ENCODE results near the gene TEAD2. TPM values are rescaled to one million over a fixed set of nuclear protein-coding genes. Genes with fewer than 3 reads are reported as not detected.

The TEAD2 gene
- total and polyA plus RNA-seq, 10 of the 15 experiments (the other 5 are each of a cell fraction or from before 2014, with no cell fraction given) = 0.04 to 0.26 (median 0.11) TPM; not detected in 3

DNA sequence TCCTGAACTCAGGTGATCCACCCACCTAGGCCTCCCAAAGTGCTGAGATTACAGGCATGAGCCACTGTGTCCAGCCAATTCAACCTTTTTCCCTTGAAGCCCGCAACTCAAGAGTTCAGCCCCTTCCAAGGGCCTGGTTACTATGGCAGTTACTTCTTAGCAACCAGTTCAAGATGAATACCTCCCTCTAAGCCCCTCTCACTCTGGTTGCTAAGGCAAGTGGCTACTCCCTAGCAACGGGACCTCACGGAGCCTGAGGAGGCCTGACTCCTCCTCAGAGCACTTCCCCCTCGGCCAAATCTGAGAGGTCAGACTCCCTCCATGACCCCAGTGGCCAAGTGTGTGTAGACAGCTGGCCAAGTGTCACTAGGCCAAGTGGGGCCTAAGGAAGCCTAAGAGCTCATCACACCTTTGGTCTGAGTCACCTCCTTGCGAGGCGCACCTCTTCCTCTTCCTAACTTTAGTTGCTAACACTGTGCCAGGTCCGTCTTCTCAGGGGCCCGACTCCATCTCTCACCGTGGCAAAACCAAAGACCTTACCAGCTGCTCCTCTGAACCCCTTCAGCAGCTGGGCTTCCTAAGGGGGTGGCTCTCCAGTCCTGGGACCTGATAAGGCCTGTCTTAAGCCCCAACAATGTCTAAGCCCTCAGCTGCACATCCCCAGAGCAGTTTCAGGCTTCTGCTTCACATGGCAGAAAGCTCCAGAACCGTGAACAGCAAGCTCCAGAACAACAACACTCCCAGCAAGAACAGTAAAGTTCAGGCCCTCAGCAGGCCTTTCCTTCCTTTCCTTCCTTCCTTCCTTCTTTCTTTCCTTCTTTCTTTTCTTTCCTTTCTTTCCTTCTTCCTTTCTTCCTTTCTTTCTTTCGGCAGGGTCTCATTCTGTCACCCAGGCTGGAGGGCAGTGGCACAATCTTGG lies 17.5 kb downstream of the TEAD2 start:
- H4K20me1 ChIP-seq (ENCODE audit: control insufficient read depth, insufficient read depth) = no peaks in the 10 kb centered on the region
- no peaks in the 10 kb centered on the region; the same call in 2 of the 3 replicates for H3K9me3 ChIP-seq (replicated peaks; ENCODE audit: control insufficient read depth, insufficient read depth, low read length)
- intact Hi-C loops (cut with micrococcal nuclease; ENCODE audit: unreplicated experiment) (no loop called here), in situ Hi-C loops (cut with MboI) (no loop called here)
- BruUV-seq (replicated peaks) = no TSS peak
- ATAC-seq (no peak), FAIRE-seq (no peak), DNase-seq (ENCODE audit: low read depth, low spot score) (no peak)
- H3K9ac ChIP-seq (ENCODE audit: control insufficient read depth, insufficient read depth, low read length) = no peak overlapping the region
- no peaks in the 10 kb centered on the region; a peak in 1 of 4 replicates for H3K36me3 ChIP-seq (ENCODE audit: control insufficient read depth in 2 of 2, insufficient read depth in 2 of 2, low read length in 1 of 2)
- ChIA-PET CTCF (no interaction called here), POLR2A (interaction anchor here (0.6 kb wide), 1 partner anchor 191 kb away, joined by 3 read pairs; no protein-coding TSS in a partner anchor), RAD21 (ENCODE audit: unreplicated experiment) (no interaction called here), SMC1A (ENCODE audit: uncharacterized antibody, unreplicated experiment) (no interaction called here)
- H3K4me1 ChIP-seq (ENCODE audit: control insufficient read depth, insufficient read depth, low read length) = peaks cover 11% of the 10 kb centered on the region
- 93% methylated on average over 11 of the region's 11 CpGs for WGBS (ENCODE audit: insufficient coverage, insufficient replicate concordance, low lambda C conversion rate, missing lambda C conversion rate)
- no peak overlapping the region for H3K4me2 ChIP-seq (ENCODE audit: control insufficient read depth, insufficient read depth)
- H3K79me2 ChIP-seq (ENCODE audit: control insufficient read depth, insufficient read depth, low read length) = no peaks in the 10 kb centered on the region
- H3K4me3 ChIP-seq = no peak overlapping the region
- no peak overlapping the region for H3K27ac ChIP-seq (ENCODE audit: control insufficient read depth, insufficient read depth)
- TF ChIP-seq, protein P1, sequence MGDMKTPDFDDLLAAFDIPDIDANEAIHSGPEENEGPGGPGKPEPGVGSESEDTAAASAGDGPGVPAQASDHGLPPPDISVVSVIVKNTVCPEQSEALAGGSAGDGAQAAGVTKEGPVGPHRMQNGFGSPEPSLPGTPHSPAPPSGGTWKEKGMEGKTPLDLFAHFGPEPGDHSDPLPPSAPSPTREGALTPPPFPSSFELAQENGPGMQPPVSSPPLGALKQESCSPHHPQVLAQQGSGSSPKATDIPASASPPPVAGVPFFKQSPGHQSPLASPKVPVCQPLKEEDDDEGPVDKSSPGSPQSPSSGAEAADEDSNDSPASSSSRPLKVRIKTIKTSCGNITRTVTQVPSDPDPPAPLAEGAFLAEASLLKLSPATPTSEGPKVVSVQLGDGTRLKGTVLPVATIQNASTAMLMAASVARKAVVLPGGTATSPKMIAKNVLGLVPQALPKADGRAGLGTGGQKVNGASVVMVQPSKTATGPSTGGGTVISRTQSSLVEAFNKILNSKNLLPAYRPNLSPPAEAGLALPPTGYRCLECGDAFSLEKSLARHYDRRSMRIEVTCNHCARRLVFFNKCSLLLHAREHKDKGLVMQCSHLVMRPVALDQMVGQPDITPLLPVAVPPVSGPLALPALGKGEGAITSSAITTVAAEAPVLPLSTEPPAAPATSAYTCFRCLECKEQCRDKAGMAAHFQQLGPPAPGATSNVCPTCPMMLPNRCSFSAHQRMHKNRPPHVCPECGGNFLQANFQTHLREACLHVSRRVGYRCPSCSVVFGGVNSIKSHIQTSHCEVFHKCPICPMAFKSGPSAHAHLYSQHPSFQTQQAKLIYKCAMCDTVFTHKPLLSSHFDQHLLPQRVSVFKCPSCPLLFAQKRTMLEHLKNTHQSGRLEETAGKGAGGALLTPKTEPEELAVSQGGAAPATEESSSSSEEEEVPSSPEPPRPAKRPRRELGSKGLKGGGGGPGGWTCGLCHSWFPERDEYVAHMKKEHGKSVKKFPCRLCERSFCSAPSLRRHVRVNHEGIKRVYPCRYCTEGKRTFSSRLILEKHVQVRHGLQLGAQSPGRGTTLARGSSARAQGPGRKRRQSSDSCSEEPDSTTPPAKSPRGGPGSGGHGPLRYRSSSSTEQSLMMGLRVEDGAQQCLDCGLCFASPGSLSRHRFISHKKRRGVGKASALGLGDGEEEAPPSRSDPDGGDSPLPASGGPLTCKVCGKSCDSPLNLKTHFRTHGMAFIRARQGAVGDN (IDR thresholded peaks at IDR 0.05) = no peak
- TF ChIP-seq TBL1XR1 (IDR thresholded peaks at IDR 0.05; ENCODE audit: low read depth, low read length) (no peak), ZNF384 (IDR thresholded peaks at IDR 0.05; ENCODE audit: borderline replicate concordance, low read depth, low read length) (no peak), POLR2A (IDR thresholded peaks at IDR 0.05; ENCODE audit: low read depth, low read length) (no peak), EGR1 (IDR thresholded peaks at IDR 0.05; ENCODE audit: borderline replicate concordance in 1 of 2, low read depth in 2 of 2, low read length in 2 of 2) (no peak), NR2F1 (conservative IDR thresholded peaks at IDR 0.05) (0 out of 2 replicates have a peak, but pooled peaks have one; percentile 20), KLF5 (IDR thresholded peaks at IDR 0.05; ENCODE audit: partially characterized antibody) (no peak)
- TF ChIP-seq, protein P2, sequence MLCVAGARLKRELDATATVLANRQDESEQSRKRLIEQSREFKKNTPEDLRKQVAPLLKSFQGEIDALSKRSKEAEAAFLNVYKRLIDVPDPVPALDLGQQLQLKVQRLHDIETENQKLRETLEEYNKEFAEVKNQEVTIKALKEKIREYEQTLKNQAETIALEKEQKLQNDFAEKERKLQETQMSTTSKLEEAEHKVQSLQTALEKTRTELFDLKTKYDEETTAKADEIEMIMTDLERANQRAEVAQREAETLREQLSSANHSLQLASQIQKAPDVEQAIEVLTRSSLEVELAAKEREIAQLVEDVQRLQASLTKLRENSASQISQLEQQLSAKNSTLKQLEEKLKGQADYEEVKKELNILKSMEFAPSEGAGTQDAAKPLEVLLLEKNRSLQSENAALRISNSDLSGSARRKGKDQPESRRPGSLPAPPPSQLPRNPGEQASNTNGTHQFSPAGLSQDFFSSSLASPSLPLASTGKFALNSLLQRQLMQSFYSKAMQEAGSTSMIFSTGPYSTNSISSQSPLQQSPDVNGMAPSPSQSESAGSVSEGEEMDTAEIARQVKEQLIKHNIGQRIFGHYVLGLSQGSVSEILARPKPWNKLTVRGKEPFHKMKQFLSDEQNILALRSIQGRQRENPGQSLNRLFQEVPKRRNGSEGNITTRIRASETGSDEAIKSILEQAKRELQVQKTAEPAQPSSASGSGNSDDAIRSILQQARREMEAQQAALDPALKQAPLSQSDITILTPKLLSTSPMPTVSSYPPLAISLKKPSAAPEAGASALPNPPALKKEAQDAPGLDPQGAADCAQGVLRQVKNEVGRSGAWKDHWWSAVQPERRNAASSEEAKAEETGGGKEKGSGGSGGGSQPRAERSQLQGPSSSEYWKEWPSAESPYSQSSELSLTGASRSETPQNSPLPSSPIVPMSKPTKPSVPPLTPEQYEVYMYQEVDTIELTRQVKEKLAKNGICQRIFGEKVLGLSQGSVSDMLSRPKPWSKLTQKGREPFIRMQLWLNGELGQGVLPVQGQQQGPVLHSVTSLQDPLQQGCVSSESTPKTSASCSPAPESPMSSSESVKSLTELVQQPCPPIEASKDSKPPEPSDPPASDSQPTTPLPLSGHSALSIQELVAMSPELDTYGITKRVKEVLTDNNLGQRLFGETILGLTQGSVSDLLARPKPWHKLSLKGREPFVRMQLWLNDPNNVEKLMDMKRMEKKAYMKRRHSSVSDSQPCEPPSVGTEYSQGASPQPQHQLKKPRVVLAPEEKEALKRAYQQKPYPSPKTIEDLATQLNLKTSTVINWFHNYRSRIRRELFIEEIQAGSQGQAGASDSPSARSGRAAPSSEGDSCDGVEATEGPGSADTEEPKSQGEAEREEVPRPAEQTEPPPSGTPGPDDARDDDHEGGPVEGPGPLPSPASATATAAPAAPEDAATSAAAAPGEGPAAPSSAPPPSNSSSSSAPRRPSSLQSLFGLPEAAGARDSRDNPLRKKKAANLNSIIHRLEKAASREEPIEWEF (IDR thresholded peaks at IDR 0.05; ENCODE audit: insufficient replicate concordance, low read depth, low read length) = no peak
- no peak overlapping the region for H2AFZ ChIP-seq (ENCODE audit: control insufficient read depth, low read depth, low read length)
- no peaks in the 10 kb centered on the region for H3K27me3 ChIP-seq (replicated peaks in 1 of 2; ENCODE audit: control insufficient read depth in 2 of 2, insufficient read depth in 2 of 2, low read length in 1 of 2)
